Panc1 (cell line): ENCODE data around the gene CYB5RL.

ENCODE experiments used
- POLR2AphosphoS5 ChIP-seq: IDR thresholded peaks from 2 replicates; pipeline ENCODE4 v1.6.1; 2012; ENCODE audit warnings: mild to moderate bottlenecking, low read depth, low read length, moderate library complexity
- TF ChIP-seq, protein P1 (sequence below): fragments of 450-650 bp; IDR thresholded peaks from 2 replicates; pipeline ENCODE4 v1.5.1; 2017; ENCODE audit warnings: mild to moderate bottlenecking
- TF ChIP-seq, protein P2 (sequence below), 2 experiments: IDR thresholded peaks; 2 replicates each; pipeline ENCODE4 v1.6.1; 2011 to 2012; ENCODE audit warnings: low read depth in 2 of 2, control low read depth in 1 of 2, low read length in 1 of 2, mild to moderate bottlenecking in 1 of 2, moderate library complexity in 1 of 2; ENCODE audit not compliant: insufficient read depth in 1 of 2

DNA sequence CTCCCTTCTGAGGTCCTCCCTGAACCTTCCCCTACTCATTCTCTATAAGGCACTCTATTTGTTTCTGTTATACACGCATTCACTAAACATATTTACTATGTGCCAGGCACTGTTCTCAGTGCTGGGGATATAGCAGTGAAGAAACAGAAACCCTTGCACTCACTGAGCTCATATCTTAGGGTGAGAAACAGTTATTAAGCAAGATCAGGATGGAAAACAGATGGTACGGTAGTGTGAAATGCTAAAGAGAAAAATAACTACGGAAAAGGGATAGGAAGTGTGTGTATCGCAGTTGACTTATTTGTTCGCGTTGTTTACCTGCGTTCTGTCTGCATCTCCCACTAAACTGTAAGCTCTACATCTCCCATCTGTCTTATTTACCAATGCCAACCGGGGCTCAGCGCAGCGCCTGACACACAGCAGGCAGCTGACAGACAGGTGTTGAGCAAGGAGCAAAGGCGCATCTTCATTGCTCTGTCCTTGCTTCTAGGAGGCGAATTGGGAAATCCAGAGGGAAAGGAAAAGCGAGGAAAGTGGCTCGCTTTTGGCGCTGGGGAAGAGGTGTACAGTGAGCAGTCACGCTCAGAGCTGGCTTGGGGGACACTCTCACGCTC, 572 bp downstream of the CYB5RL start:
- TF ChIP-seq, protein P1, sequence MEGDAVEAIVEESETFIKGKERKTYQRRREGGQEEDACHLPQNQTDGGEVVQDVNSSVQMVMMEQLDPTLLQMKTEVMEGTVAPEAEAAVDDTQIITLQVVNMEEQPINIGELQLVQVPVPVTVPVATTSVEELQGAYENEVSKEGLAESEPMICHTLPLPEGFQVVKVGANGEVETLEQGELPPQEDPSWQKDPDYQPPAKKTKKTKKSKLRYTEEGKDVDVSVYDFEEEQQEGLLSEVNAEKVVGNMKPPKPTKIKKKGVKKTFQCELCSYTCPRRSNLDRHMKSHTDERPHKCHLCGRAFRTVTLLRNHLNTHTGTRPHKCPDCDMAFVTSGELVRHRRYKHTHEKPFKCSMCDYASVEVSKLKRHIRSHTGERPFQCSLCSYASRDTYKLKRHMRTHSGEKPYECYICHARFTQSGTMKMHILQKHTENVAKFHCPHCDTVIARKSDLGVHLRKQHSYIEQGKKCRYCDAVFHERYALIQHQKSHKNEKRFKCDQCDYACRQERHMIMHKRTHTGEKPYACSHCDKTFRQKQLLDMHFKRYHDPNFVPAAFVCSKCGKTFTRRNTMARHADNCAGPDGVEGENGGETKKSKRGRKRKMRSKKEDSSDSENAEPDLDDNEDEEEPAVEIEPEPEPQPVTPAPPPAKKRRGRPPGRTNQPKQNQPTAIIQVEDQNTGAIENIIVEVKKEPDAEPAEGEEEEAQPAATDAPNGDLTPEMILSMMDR, result no peak
- TF ChIP-seq, protein P2, sequence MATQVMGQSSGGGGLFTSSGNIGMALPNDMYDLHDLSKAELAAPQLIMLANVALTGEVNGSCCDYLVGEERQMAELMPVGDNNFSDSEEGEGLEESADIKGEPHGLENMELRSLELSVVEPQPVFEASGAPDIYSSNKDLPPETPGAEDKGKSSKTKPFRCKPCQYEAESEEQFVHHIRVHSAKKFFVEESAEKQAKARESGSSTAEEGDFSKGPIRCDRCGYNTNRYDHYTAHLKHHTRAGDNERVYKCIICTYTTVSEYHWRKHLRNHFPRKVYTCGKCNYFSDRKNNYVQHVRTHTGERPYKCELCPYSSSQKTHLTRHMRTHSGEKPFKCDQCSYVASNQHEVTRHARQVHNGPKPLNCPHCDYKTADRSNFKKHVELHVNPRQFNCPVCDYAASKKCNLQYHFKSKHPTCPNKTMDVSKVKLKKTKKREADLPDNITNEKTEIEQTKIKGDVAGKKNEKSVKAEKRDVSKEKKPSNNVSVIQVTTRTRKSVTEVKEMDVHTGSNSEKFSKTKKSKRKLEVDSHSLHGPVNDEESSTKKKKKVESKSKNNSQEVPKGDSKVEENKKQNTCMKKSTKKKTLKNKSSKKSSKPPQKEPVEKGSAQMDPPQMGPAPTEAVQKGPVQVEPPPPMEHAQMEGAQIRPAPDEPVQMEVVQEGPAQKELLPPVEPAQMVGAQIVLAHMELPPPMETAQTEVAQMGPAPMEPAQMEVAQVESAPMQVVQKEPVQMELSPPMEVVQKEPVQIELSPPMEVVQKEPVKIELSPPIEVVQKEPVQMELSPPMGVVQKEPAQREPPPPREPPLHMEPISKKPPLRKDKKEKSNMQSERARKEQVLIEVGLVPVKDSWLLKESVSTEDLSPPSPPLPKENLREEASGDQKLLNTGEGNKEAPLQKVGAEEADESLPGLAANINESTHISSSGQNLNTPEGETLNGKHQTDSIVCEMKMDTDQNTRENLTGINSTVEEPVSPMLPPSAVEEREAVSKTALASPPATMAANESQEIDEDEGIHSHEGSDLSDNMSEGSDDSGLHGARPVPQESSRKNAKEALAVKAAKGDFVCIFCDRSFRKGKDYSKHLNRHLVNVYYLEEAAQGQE (IDR thresholded peaks at IDR 0.05; ENCODE audit: insufficient read depth in 1 of 2, low read depth in 2 of 2, low read length in 1 of 2), result no peak
- no peak for TF ChIP-seq POLR2AphosphoS5
